ENCODE data around the gene CXCL17.

DNA sequence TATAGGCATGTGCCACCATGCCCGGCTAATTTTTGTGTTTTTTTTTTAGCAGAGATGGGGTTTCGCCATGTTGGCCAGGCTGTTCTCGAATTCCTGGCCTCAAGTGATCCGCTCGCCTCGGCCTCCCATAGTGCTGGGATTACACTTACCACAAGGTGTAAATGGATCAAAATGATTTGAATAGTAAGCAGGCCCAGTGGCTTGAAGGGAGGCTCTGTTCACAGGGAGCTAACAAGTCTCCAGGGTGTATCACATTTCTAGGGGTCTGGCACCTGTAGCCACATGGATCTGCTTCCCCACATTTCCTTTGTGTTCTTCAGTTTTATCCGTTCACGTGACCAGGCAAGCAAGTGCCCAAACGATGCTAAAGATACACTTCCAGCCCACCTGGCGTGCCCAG is 39.2 kb downstream of the CXCL17 start:
- TF ChIP-seq GATA3 (IDR thresholded peaks at IDR 0.05; ENCODE audit: low read depth, low read length) (no peak), GATA2 (IDR thresholded peaks at IDR 0.05; ENCODE audit: low read depth, low read length) (no peak)

All from SH-SY5Y (cell line).